Activated CD8-positive, alpha-beta T cell treated with anti-CD3 and anti-CD28 coated beads for 36 hours (primary cell): Measurements from ENCODE around the gene EPHA8. TPM values are rescaled to one million over a fixed set of nuclear protein-coding genes. Genes with fewer than 3 reads are reported as not detected.

ENCODE experiments used
- ATAC-seq: fragments of 200-7000 bp; cut with Tn5 transposase; one replicate; pipeline ENCODE4 v1.10.0; 2021; ENCODE audit warnings: mild to moderate bottlenecking, moderate library complexity
- CTCF ChIA-PET: fragments of 350-600 bp; sonication (Branson Sonifier 250); formaldehyde crosslinking; loops from one replicate; lab custom pipeline; 2021; ENCODE audit warnings: antibody characterized with exemption; lab: Charles Lee
- POLR2A ChIA-PET: fragments of 350-600 bp; sonication (Branson Sonifier 250); formaldehyde crosslinking; loops from one replicate; lab custom pipeline; 2021; ENCODE audit warnings: antibody characterized with exemption; lab: Charles Lee
- DNase-seq: peaks from one replicate; pipeline ENCODE4 v3.0.0-alpha.2; 2020
- H3K27ac Mint-ChIP-seq: one replicate; pipeline ENCODE4 v1.8.0; 2021; ENCODE audit warnings: mild to moderate bottlenecking, mixed read lengths
- H3K27me3 Mint-ChIP-seq: one replicate; pipeline ENCODE4 v1.8.0; 2021; ENCODE audit warnings: mixed read lengths
- H3K36me3 Mint-ChIP-seq: one replicate; pipeline ENCODE4 v1.8.0; 2021; ENCODE audit warnings: low read depth, mixed read lengths
- H3K4me1 Mint-ChIP-seq: one replicate; pipeline ENCODE4 v1.8.0; 2021; ENCODE audit warnings: low read depth, mixed read lengths
- H3K4me3 Mint-ChIP-seq: one replicate; pipeline ENCODE4 v1.8.0; 2021; ENCODE audit warnings: mild to moderate bottlenecking, moderate library complexity, mixed read lengths
- H3K9me3 Mint-ChIP-seq: one replicate; pipeline ENCODE4 v1.8.0; 2021; ENCODE audit warnings: mixed read lengths
- CTCF ChIP-seq: fragments of 200-600 bp; IDR thresholded peaks from one replicate; pipeline ENCODE4 v1.8.0; 2022; ENCODE audit warnings: antibody characterized with exemption, mild to moderate bottlenecking
- intact Hi-C: fragments of 100-400 bp; cut with micrococcal nuclease; formaldehyde crosslinking; loops from one replicate; pipeline ENCODE4 v1.10.0; 2022
- total RNA-seq, 2 experiments: library from RNA; stranded (reverse); gene quantifications; one replicate each; pipeline ENCODE4 v1.2.3, GENCODE V29; 2021

EPHA8 gene
- total RNA-seq, 2 experiments from 2014 or later = not detected

GRCh38 chr1:22595108-22595507 is 31.8 kb downstream of the EPHA8 start:
- Mint-ChIP-seq H3K36me3 (no peaks in the 10 kb centered on the region), H3K27me3 (peaks cover 10% of the 10 kb centered on the region), H3K4me1 (no peaks in the 10 kb centered on the region), H3K27ac (no peak overlapping the region), H3K4me3 (no peak overlapping the region), H3K9me3 (no peaks in the 10 kb centered on the region)
- ChIA-PET CTCF (no interaction called here), POLR2A (no interaction called here)
- ATAC-seq (no peak), DNase-seq (no peak)
- no peak for TF ChIP-seq CTCF
- intact Hi-C loops = no loop called here

DNA sequence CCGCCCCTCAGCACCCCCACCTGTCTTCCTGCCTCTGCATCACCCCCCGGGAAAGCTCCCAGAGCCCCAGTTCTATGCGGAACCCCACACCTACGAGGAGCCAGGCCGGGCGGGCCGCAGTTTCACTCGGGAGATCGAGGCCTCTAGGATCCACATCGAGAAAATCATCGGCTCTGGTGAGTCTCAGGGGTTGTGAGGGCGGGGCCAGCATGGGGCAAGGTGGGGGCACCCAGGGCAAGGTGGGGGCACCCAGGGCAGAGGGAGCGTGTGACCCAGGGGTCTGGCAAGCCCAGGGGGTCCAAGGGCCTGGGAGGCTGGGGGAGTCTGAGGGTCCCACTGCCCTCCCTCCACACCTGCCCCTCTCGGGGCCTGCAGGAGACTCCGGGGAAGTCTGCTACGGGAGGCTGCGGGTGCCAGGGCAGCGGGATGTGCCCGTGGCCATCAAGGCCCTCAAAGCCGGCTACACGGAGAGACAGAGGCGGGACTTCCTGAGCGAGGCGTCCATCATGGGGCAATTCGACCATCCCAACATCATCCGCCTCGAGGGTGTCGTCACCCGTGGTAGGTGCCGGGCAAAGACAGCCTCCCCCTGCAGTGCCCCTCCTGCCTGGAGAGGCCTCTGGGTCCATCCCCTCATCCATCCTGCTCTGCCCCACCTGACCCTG is 34.1 kb downstream of the EPHA8 start:
- no peak overlapping the region for H3K27ac Mint-ChIP-seq
- no peaks in the 10 kb centered on the region for H3K4me1 Mint-ChIP-seq
- H3K9me3 Mint-ChIP-seq = no peaks in the 10 kb centered on the region
- intact Hi-C loops = no loop called here
- H3K36me3 Mint-ChIP-seq = no peaks in the 10 kb centered on the region
- no peak for ATAC-seq
- ChIA-PET CTCF (no interaction called here), POLR2A (no interaction called here)
- no peak for TF ChIP-seq CTCF
- H3K4me3 Mint-ChIP-seq = no peak overlapping the region
- H3K27me3 Mint-ChIP-seq = peaks cover 7% of the 10 kb centered on the region
- no peak for DNase-seq

GRCh38 chr1:22597996-22598395 is 34.7 kb downstream of the EPHA8 start:
- no peak for ATAC-seq
- Mint-ChIP-seq H3K27ac (no peak overlapping the region), H3K36me3 (no peaks in the 10 kb centered on the region), H3K27me3 (peaks cover 5% of the 10 kb centered on the region), H3K4me1 (no peaks in the 10 kb centered on the region), H3K4me3 (no peak overlapping the region), H3K9me3 (no peaks in the 10 kb centered on the region)
- TF ChIP-seq CTCF = no peak
- CTCF ChIA-PET = no interaction called here
- intact Hi-C loops = no loop called here
- POLR2A ChIA-PET = no interaction called here
- DNase-seq = no peak

GRCh38 chr1:22598736-22599135 is 35.4 kb downstream of the EPHA8 start:
- DNase-seq (no peak), ATAC-seq (no peak)
- no peaks in the 10 kb centered on the region for H3K9me3 Mint-ChIP-seq
- intact Hi-C loops = no loop called here
- no peak overlapping the region for H3K27ac Mint-ChIP-seq
- peaks cover 5% of the 10 kb centered on the region for H3K27me3 Mint-ChIP-seq
- TF ChIP-seq CTCF = no peak
- ChIA-PET POLR2A (no interaction called here), CTCF (no interaction called here)
- no peak overlapping the region for H3K4me3 Mint-ChIP-seq
- H3K4me1 Mint-ChIP-seq = no peaks in the 10 kb centered on the region
- H3K36me3 Mint-ChIP-seq = no peaks in the 10 kb centered on the region

- Mint-ChIP-seq H3K27ac (no peak overlapping the region), H3K9me3 (no peaks in the 10 kb centered on the region), H3K4me1 (no peaks in the 10 kb centered on the region), H3K27me3 (peaks cover 13% of the 10 kb centered on the region), H3K36me3 (no peaks in the 10 kb centered on the region), H3K4me3 (no peak overlapping the region)
- TF ChIP-seq CTCF = no peak
- no peak for ATAC-seq
- ChIA-PET CTCF (no interaction called here), POLR2A (no interaction called here)
- DNase-seq = no peak
- intact Hi-C loops = no loop called here
Observed at GRCh38 chr1:22600071-22600816, 37.0 kb downstream of the EPHA8 start.
